Breast epithelium (tissue), 3 donors: ENCODE results near the gene ZNF592.

Source experiments
- POLR2A ChIP-seq: fragments of 450-650 bp; IDR thresholded peaks from one replicate; pipeline ENCODE4 v1.6.1; 2016; ENCODE audit warnings: antibody characterized with exemption, mild to moderate bottlenecking, moderate library complexity
- POLR2AphosphoS5 ChIP-seq, 3 donors: sonication (generic); formaldehyde crosslinking; IDR thresholded peaks; one replicate each; pipeline ENCODE4 v1.6.1; 2017; ENCODE audit warnings: antibody characterized with exemption in 3 of 3
- TF ChIP-seq, protein P1 (sequence below), 3 donors: fragments of 450-650 bp; IDR thresholded peaks; one replicate each; pipeline ENCODE4 v1.5.1; 2016 to 2017; ENCODE audit warnings: antibody characterized with exemption in 3 of 3, mild to moderate bottlenecking in 3 of 3, moderate library complexity in 3 of 3

DNA sequence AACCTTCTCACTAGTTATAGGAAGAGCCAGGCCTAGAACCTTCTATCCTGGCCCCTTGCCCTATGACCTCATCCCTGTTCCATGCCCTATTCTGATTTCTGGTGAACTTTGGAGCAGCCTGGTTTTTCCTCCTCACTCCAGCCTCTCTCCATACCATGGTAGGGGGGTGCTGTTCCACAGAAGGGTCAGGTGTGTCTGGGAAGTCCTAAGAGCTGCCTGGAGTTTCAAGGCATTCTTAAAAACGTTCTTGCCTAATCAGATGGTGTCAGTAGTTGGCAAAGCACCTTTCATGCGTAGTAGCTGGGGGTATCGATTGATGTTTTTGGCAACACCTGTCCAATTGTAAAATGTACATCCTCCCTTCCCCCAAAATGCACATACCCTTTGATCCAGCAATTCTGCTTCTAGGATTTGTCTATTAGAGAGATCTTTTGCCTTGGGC lies 52.0 kb downstream of the ZNF592 start:
- TF ChIP-seq, protein P1, sequence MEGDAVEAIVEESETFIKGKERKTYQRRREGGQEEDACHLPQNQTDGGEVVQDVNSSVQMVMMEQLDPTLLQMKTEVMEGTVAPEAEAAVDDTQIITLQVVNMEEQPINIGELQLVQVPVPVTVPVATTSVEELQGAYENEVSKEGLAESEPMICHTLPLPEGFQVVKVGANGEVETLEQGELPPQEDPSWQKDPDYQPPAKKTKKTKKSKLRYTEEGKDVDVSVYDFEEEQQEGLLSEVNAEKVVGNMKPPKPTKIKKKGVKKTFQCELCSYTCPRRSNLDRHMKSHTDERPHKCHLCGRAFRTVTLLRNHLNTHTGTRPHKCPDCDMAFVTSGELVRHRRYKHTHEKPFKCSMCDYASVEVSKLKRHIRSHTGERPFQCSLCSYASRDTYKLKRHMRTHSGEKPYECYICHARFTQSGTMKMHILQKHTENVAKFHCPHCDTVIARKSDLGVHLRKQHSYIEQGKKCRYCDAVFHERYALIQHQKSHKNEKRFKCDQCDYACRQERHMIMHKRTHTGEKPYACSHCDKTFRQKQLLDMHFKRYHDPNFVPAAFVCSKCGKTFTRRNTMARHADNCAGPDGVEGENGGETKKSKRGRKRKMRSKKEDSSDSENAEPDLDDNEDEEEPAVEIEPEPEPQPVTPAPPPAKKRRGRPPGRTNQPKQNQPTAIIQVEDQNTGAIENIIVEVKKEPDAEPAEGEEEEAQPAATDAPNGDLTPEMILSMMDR (IDR thresholded peaks at IDR 0.05): no peak
- TF ChIP-seq POLR2A: no peak
- no peak for TF ChIP-seq POLR2AphosphoS5 (IDR thresholded peaks at IDR 0.05)
